ENCODE measurements around the gene WDR83. TPM values are rescaled to one million over a fixed set of nuclear protein-coding genes. Genes with fewer than 3 reads are reported as not detected.
A peak's percentile ranks its signal among the peaks of the same experiment; 100 is the strongest.

WDR83 gene
- total RNA-seq, 1 donor from 2014 or later: 8.4 TPM

DNA sequence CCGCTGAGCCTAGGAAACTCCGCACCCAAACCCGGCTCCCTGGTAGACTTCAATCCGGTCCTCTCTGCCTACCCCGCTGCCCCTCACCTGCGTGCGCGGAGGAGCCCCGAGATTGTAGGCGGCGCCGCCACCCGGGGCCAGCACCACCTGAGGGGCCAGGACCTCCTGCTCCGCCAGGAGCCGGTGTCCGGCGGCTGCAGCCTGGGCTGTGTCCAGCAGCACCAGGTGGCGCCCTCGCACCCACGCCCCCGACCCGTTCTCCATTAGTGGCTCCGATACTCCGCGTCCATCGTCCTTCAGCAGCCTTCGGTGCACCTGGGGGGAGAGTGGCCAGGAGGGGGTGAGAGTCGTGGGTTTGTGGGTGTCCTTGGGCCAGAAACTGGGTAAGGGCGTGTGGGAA is 18.5 kb upstream of the WDR83 start:
- no peak for DNase-seq
- Histone ChIP-seq H3K27ac (replicated peaks) (no peak overlapping the region), H3K36me3 (peaks cover 5% of the 10 kb centered on the region), H3K4me3 (peak overlapping the region; percentile 58), H3K4me1 (peaks cover 14% of the 10 kb centered on the region), H3K9me3 (replicated peaks) (no peaks in the 10 kb centered on the region), H3K27me3 (ENCODE audit: low read depth) (no peaks in the 10 kb centered on the region)
- TF ChIP-seq, protein P1, sequence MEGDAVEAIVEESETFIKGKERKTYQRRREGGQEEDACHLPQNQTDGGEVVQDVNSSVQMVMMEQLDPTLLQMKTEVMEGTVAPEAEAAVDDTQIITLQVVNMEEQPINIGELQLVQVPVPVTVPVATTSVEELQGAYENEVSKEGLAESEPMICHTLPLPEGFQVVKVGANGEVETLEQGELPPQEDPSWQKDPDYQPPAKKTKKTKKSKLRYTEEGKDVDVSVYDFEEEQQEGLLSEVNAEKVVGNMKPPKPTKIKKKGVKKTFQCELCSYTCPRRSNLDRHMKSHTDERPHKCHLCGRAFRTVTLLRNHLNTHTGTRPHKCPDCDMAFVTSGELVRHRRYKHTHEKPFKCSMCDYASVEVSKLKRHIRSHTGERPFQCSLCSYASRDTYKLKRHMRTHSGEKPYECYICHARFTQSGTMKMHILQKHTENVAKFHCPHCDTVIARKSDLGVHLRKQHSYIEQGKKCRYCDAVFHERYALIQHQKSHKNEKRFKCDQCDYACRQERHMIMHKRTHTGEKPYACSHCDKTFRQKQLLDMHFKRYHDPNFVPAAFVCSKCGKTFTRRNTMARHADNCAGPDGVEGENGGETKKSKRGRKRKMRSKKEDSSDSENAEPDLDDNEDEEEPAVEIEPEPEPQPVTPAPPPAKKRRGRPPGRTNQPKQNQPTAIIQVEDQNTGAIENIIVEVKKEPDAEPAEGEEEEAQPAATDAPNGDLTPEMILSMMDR (IDR thresholded peaks at IDR 0.05; ENCODE audit: borderline replicate concordance): peak; percentile 40
- intact Hi-C loops (cut with micrococcal nuclease): no loop called here

DNA sequence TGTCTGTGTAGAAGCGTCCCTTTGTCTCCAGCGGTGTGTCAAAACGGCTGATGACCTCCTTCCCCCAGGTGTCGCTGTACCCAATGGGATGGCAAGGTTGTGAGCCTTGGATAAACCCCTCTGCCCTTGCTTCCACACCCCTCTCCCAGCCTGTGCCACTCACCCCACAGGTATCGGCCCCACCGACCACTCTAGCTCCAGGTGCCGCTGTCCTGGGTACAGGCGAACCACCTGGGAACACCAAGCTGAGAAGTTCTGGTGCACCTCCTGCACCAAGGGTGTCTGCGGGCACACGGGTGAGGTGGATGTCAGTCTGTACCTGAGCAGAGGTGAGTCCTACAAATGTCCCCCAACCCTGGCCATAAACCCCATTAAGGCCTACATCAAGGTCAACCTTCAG is 16.7 kb upstream of the WDR83 start:
- intact Hi-C loops (cut with micrococcal nuclease): no loop called here
- Histone ChIP-seq H3K4me1 (peaks cover 14% of the 10 kb centered on the region), H3K4me3 (no peak overlapping the region), H3K27me3 (ENCODE audit: low read depth) (no peaks in the 10 kb centered on the region), H3K9me3 (replicated peaks) (no peaks in the 10 kb centered on the region), H3K27ac (replicated peaks) (no peak overlapping the region), H3K36me3 (peaks cover 12% of the 10 kb centered on the region)
- TF ChIP-seq, protein P1 (IDR thresholded peaks at IDR 0.05; ENCODE audit: borderline replicate concordance): no peak
- DNase-seq: no peak

DNA sequence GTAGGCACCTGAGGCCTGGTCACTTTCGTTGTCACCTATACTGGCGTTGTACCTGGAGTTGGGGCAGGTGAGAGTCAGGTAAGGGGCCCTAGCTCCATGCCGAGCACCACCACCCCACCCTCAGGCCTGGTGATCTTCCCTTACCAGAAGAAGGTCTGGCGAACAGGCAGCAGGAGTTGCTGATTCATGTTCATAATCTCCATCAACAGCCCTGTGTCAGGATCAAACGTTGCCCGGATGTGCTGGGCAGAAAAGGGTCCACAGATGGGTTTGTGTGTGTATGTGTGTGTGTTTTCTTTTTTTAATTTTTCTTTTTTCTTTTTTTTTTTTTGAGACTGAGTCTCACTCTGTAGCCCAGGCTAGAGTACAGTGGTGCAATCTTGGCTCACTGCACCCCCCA is 14.4 kb upstream of the WDR83 start:
- no peak overlapping the region for H3K4me3 ChIP-seq
- no peak for DNase-seq
- H3K36me3 ChIP-seq: peaks cover 30% of the 10 kb centered on the region
- H3K27ac ChIP-seq (replicated peaks): no peak overlapping the region
- TF ChIP-seq, protein P1 (IDR thresholded peaks at IDR 0.05; ENCODE audit: borderline replicate concordance): no peak
- H3K9me3 ChIP-seq (replicated peaks): no peaks in the 10 kb centered on the region
- intact Hi-C loops (cut with micrococcal nuclease): no loop called here
- H3K27me3 ChIP-seq (ENCODE audit: low read depth): no peaks in the 10 kb centered on the region
- peaks cover 14% of the 10 kb centered on the region for H3K4me1 ChIP-seq

GRCh38 chr19:12655546-12655945 is 11.1 kb upstream of the WDR83 start:
- Histone ChIP-seq H3K9me3 (replicated peaks) (no peaks in the 10 kb centered on the region), H3K4me3 (no peak overlapping the region), H3K27ac (replicated peaks) (no peak overlapping the region), H3K4me1 (no peaks in the 10 kb centered on the region), H3K27me3 (ENCODE audit: low read depth) (no peaks in the 10 kb centered on the region), H3K36me3 (peaks cover 61% of the 10 kb centered on the region)
- intact Hi-C loops (cut with micrococcal nuclease): no loop called here
- TF ChIP-seq, protein P1 (IDR thresholded peaks at IDR 0.05; ENCODE audit: borderline replicate concordance): no peak
- no peak for DNase-seq

GRCh38 chr19:12656899-12657571 is 9.6 kb upstream of the WDR83 start:
- DNase-seq: no peak
- peaks cover 71% of the 10 kb centered on the region for H3K36me3 ChIP-seq
- intact Hi-C loops (cut with micrococcal nuclease): no loop called here
- H3K27ac ChIP-seq (replicated peaks): no peak overlapping the region
- H3K4me1 ChIP-seq: no peaks in the 10 kb centered on the region
- no peaks in the 10 kb centered on the region for H3K27me3 ChIP-seq (ENCODE audit: low read depth)
- no peak overlapping the region for H3K4me3 ChIP-seq
- TF ChIP-seq, protein P1 (IDR thresholded peaks at IDR 0.05; ENCODE audit: borderline replicate concordance): no peak
- H3K9me3 ChIP-seq (replicated peaks): no peaks in the 10 kb centered on the region
